Mucosa of descending colon (tissue), 3 donors: Measurements from ENCODE around the gene SH3GL2. TPM values are rescaled to one million over a fixed set of nuclear protein-coding genes. Genes with fewer than 3 reads are reported as not detected.

Experiments used
- ATAC-seq: fragments of 200-7000 bp; cut with Tn5 transposase; one replicate; pipeline ENCODE4 v1.9.1; 2020; ENCODE audit warnings: mild to moderate bottlenecking, moderate library complexity
- DNase-seq, 3 donors: peaks; one replicate each; pipeline ENCODE4 v3.0.0-alpha.2; 2020
- H3K36me3 ChIP-seq: fragments of 200-600 bp; one replicate; pipeline ENCODE4 v1.8.0; 2021; ENCODE audit warnings: low read depth, mild to moderate bottlenecking
- H3K4me1 ChIP-seq: fragments of 200-600 bp; one replicate; pipeline ENCODE4 v1.8.0; 2021; ENCODE audit warnings: low read depth, mild to moderate bottlenecking
- H3K4me3 ChIP-seq: fragments of 200-600 bp; one replicate; pipeline ENCODE4 v1.8.0; 2021; ENCODE audit warnings: mild to moderate bottlenecking
- H3K9me3 ChIP-seq: fragments of 200-600 bp; one replicate; pipeline ENCODE4 v1.8.0; 2021; ENCODE audit warnings: mild to moderate bottlenecking
- CTCF ChIP-seq: fragments of 200-600 bp; IDR thresholded peaks from one replicate; pipeline ENCODE4 v1.8.0; 2022; ENCODE audit warnings: antibody characterized with exemption, mild to moderate bottlenecking
- intact Hi-C, 2 donors: fragments of 100-400 bp; cut with DNase I in 1 of 2; cut with micrococcal nuclease in 1 of 2; formaldehyde crosslinking; loops; one replicate each; pipeline versions ENCODE4 v1.11.0 to v1.11.1; 2022; cut with DNase I, micrococcal nuclease
- total RNA-seq, 3 donors: library from RNA; stranded (reverse); fragmentation: NEBNext Ultra II Directional in 2 of 3; extraction: Animal tissue kit (Norgen Biotek cat#: 25700) in 2 of 3; gene quantifications; one replicate each; pipeline versions ENCODE4 v1.2.1 to v1.2.4, GENCODE V29; 2021 to 2023
- donor health status: DM: no; HTN: no; CAD: no; lungs with moderate emphysema.
- donor health status: DM: no; HTN: no; CAD: no.
- donor health status: DM: no; HTN: yes; CAD: no.

The SH3GL2 gene
- total RNA-seq, 3 donors from 2014 or later, result 0.38 to 0.73 (median 0.63) TPM

- DNase-seq (no peak), ATAC-seq (no peak)
- Histone ChIP-seq H3K36me3 (no peaks in the 10 kb centered on the region), H3K9me3 (no peaks in the 10 kb centered on the region), H3K4me1 (no peaks in the 10 kb centered on the region), H3K4me3 (no peak overlapping the region)
- intact Hi-C loops, result no loop called here
- no peak for TF ChIP-seq CTCF
These were observed 163.2 kb downstream of the SH3GL2 start for GRCh38 chr9:17742067-17742466.

GRCh38 chr9:17744786-17745185 lies 165.9 kb downstream of the SH3GL2 start:
- no peak for ATAC-seq
- no peaks in the 10 kb centered on the region for H3K9me3 ChIP-seq
- TF ChIP-seq CTCF, result no peak

GRCh38 chr9:17750269-17750668 lies 171.4 kb downstream of the SH3GL2 start:
- ATAC-seq (no peak), DNase-seq (no peak)
- Histone ChIP-seq H3K4me3 (no peak overlapping the region), H3K4me1 (no peaks in the 10 kb centered on the region), H3K36me3 (no peaks in the 10 kb centered on the region), H3K9me3 (no peaks in the 10 kb centered on the region)
- no peak for TF ChIP-seq CTCF
- intact Hi-C loops, result no loop called here

More at GRCh38 chr9:17744786-17745185, 165.9 kb downstream of the SH3GL2 start:
- intact Hi-C loops, result no loop called here
- DNase-seq, result peak in 2 of 3 donors; percentile 23 to 25
- no peaks in the 10 kb centered on the region for H3K4me1 ChIP-seq
- no peak overlapping the region for H3K4me3 ChIP-seq
- H3K36me3 ChIP-seq, result no peaks in the 10 kb centered on the region

DNA sequence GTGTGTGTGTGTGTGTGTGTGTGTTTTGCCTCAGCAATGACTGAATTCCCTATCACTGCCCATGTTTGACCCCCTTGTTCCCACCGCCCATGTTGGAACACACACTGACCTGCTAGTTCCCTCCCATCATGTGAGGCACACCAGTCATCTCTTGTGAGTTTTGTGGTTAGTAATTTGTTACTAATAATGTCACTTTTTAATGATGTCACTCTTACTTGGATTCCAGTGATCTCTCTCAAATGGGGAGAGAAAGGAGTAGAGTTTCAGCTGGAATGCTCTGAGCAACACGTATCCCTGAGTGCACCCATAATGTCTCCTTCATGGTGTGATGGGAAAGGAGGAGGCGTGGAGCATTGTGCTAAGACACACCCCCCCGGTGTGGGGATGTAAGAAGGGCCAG lies 172.6 kb downstream of the SH3GL2 start:
- no peak for DNase-seq
- no peak overlapping the region for H3K4me3 ChIP-seq

GRCh38 chr9:17752021-17752420 lies 173.2 kb downstream of the SH3GL2 start:
- Histone ChIP-seq H3K36me3 (no peaks in the 10 kb centered on the region), H3K4me1 (no peaks in the 10 kb centered on the region), H3K9me3 (no peaks in the 10 kb centered on the region), H3K4me3 (no peak overlapping the region)
- no peak for TF ChIP-seq CTCF
- ATAC-seq (no peak), DNase-seq (no peak)
- intact Hi-C loops, result no loop called here

More for the DNA sequence above, 172.6 kb downstream of the SH3GL2 start:
- intact Hi-C loops, result no loop called here
- Histone ChIP-seq H3K4me1 (no peaks in the 10 kb centered on the region), H3K9me3 (no peaks in the 10 kb centered on the region), H3K36me3 (no peaks in the 10 kb centered on the region)
- TF ChIP-seq CTCF, result no peak
- ATAC-seq, result no peak

GRCh38 chr9:17757816-17758215 lies 178.9 kb downstream of the SH3GL2 start:
- Histone ChIP-seq H3K36me3 (no peaks in the 10 kb centered on the region), H3K9me3 (no peaks in the 10 kb centered on the region), H3K4me3 (no peak overlapping the region), H3K4me1 (no peaks in the 10 kb centered on the region)
- DNase-seq (no peak), ATAC-seq (no peak)
- no peak for TF ChIP-seq CTCF
- intact Hi-C loops, result no loop called here
